DMS79 treated with DMSO at 0.1 percent for 48 hours (cell line): ENCODE results near the gene ADAM12.
"Not testable (repeated sequence)": the region's sequence is repeated elsewhere in the genome, so short reads cannot be mapped to it uniquely, and the experiment has no call there.

Experiments used
- DNase-seq: peaks from one replicate; lab custom pipeline; 2025; lab: John Stamatoyannopoulos, UW

Gene ADAM12

GRCh38 chr10:125980521-125981035 is 407.7 kb downstream of the ADAM12 start:
- no peak for DNase-seq

DNA sequence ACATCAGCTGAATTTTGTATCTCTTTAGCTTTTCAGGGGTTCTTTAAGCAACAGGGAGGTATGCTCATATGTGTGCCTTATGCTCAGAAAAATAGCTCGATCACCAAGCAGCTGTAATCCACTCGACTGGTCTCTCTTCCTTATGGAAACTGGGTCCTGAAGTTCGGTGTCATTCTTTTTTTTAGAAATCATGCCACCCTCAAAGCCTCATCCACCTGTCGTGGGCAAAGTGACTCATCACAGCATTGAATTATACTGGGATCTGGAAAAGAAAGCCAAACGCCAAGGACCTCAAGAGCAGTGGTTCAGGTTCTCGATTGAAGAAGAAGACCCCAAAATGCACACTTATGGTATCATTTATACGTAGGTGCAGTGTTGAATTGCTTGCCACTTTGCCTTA is 408.3 kb downstream of the ADAM12 start:
- no peak for DNase-seq

DNA sequence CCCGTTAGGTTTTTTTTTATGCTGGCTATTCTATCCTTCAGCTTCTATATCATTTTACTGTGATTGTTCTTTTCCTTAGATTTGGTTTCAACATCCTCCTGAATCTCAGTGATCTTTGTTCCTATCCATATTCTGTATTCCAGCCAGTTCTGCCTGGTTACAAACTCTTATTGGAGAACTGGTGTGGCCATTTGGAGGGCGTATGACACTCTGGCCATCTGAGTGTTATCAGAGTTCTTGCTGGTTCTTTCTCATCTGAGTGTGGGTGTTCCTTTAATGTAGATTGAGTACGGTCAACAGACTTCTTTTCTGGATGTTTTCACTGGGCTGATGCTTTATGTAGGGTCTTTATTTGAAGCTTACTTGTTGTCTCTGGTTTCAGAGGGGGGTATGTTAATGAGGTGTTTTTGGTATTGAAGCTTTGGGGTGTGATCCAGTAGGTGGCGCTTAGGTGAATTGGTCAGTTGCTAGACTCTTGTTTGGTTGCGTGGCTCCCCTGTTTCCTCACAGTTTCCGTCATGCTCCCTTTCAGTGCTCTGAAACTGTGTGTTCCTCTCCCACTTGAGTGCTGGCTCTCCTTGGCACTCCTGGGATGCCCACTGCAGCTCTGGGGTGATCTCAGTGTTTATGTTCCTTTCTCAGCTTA is 411.2 kb downstream of the ADAM12 start:
- no peak for DNase-seq

GRCh38 chr10:125970077-125970630 is 418.1 kb downstream of the ADAM12 start:
- not testable (repeated sequence) for DNase-seq

DNA sequence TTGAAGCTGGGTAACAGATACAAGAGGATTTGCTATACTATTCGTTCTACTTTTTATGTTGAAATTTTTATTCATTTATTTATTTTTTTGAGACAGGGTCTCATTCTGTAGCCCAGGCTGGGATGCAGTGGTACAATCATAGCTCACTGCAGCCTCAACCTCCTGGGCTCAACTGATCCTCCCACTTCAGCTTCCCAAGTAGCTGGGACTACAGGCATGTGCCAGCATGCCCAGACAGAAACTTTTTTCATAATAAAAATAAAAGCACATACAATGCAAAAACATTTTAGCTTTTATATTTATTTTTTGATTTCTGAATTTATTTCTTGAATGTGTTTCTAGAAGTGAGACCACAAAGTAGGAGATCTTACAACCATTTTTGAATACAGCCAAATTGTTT is 420.7 kb downstream of the ADAM12 start:
- no peak for DNase-seq

GRCh38 chr10:125964558-125964957 is 423.7 kb downstream of the ADAM12 start:
- DNase-seq: no peak
